HG03521 (cell line): ENCODE measurements around the gene CDH4.

Experiments
- ATAC-seq: cut with Tn5 transposase; IDR thresholded peaks from one replicate; pipeline ENCODE4 v1.9.1; 2021; ENCODE audit warnings: mild to moderate bottlenecking, moderate library complexity; ENCODE audit not compliant: unreplicated experiment

CDH4 gene

DNA sequence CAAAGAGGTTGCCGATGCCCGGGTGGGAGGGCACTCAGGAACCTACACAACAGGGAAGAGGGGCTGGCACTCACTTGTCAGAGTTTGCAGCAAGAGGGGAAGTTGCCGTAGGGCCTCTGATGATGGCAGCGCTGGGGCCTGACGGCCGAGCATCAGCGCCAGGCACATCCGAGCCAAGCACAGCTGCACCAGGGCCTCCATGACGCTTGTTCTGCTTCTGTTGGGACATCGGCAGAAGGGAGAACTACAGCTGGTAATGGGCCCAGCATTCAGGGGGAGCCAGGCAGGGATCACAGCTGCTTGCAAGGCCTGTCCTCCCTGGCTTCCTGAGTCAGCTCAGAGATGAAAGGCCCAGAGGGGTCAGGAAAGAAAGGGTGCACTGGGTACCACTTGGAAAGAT is 367.7 kb downstream of the CDH4 start:
- no peak for ATAC-seq

GRCh38 chr20:61620174-61620573 is 368.1 kb downstream of the CDH4 start:
- ATAC-seq = no peak

DNA sequence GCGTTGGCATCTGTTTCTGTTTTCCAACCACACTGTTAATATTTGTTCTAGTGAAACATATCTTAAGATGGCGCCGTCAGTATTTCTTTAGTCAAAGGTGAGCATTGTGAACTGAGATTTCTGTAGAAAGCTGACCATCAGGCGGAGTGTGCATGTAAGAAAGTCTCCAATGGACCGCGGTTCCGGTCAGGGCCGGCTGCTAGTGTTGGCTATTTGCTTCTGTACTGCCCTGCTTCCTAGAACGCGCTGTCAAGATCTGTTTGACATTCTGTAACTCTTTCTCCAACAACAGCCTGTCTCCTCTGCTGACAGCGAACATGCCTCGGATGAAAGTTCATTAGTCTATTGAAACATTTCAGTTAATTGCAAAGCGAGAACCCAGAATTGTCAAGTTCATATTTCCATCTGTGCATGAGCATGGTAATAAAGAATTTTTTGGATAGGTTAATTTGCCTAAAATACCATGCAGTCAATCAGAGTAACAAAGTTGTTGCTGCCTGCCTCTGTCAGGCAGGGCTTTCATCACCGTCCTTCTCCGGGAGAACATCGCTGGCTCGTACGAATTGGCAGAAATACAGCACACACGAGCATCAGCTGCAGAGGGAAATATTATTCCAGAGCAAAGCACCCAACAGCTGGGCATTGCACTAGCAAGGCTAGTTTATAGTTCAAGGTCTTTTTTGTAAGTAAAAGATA is 369.1 kb downstream of the CDH4 start:
- ATAC-seq = no peak

DNA sequence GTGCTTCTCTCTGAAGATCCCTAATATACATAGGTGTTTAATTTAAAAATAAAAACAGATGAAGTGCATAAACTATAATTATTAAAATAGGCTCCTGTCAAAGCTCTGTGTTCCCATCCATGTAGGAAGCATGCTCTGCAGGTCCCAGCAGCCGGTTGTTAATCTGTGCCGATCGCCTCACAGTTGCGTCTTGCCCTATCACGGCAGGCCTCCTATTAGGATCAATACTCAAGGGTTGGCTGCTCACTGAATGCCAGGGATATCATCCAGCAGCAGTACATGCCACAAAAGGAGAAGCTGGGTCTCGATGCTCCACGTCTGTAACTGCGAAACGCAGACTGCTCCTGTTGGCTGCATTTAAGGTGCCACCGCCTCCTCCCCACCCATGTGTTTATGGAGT is 369.8 kb downstream of the CDH4 start:
- no peak for ATAC-seq

- ATAC-seq = no peak
Observed at GRCh38 chr20:61623451-61623850, 371.4 kb downstream of the CDH4 start.

DNA sequence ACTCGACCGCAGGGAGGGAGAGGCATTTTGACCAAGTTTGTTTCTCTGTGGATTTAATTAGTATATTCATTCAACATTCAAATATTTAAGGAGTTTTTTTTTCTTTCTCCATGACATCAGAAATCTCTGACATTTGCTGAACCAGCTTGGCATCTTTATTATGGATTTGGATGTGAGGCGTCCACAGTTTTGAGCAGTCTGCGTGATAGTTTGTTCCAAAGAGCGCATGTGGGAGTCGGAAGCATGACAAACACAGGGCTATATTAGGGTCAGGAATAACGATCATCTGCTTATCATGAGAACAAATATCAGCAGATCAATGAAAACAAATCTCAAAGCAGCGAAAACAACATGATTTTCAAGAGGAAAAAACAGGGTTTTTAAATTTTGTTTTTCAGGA is 373.2 kb downstream of the CDH4 start:
- no peak for ATAC-seq

GRCh38 chr20:61626412-61626811 is 374.4 kb downstream of the CDH4 start:
- no peak for ATAC-seq

DNA sequence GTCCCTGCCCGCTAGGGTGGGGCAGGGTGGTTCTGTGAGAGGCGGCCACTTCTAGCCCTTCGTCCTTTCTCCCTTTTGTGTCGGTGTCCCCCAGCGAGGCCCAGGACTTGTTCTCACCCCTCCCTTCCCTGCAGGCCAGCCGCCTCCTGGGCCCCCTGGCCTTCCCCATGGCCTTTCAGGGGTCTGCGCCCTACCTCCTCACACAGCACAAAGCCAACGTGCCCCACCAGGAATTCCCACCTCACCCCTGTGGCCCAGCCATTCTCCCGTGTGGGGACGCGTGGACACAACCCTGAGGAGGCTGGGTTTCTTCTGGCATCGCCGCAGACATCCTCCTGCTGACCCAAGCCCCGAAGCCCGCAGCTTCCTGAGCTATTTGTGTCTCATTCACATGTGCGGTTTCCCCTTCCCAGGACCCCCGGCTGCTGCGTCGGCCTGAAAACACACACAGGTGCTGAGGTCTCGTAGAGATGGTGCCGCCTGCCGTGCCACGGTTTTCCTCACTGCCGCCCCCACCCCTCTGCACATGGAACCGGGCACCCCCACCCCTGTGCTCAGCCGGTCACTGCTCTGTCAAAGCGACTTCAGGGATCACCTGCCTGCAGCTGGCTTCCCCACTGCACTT is 375.8 kb downstream of the CDH4 start:
- ATAC-seq = no peak

- no peak for ATAC-seq
Observed at GRCh38 chr20:61628480-61628879, 376.4 kb downstream of the CDH4 start.

DNA sequence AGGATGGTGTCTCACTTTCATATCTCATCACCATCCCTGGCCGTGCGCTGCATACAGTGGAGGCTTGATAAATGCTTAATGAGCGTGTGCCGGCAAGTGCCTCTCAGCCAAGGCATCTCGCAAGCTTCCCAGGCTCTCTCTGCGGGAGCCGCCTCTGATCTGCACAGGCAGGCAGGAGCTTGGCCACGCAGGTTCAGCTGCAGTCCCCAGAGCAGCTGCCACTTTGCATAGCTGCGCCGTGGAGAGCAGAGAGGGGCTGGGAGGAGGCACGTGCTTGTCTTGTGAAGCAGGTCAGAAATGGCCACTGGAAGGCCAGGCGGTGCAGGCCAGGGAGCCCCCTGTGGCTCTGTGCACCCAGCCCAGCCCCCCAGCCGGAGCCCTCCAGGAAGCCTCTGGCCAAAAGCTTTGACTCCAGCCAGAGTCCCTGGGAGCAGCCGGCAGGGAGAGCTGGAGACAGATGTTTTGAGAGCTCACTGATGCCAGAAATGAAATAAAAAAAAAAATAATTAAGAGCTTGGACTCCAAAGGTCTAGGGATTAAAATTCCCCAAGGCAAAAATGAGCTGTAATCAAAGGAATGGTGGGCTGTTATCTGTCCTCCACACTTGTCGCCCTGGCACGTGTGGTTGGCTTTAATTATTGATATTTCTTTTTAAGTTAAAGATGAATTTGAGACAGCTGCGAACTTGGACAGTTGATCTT is 377.0 kb downstream of the CDH4 start:
- ATAC-seq = no peak

- no peak for ATAC-seq
Observed at GRCh38 chr20:61629602-61630390, 377.7 kb downstream of the CDH4 start.

DNA sequence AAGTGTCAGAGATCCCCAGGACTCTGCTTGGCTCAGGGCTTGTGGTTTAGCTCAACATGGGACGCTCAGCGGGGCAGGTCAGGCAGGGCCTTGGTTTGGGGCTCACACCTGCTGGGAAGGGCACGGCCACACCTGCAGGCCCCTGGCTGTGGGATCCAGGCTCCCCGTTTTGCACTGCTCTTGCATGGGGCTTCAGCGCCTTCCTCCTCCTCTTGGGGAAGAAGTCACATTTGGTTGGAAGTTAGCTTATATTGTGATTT is 378.3 kb downstream of the CDH4 start:
- no peak for ATAC-seq

- no peak for ATAC-seq
Observed at GRCh38 chr20:61630816-61631215, 378.8 kb downstream of the CDH4 start.

- no peak for ATAC-seq
Observed at GRCh38 chr20:61631751-61632150, 379.7 kb downstream of the CDH4 start.

GRCh38 chr20:61633004-61633403 is 380.9 kb downstream of the CDH4 start:
- ATAC-seq = no peak

DNA sequence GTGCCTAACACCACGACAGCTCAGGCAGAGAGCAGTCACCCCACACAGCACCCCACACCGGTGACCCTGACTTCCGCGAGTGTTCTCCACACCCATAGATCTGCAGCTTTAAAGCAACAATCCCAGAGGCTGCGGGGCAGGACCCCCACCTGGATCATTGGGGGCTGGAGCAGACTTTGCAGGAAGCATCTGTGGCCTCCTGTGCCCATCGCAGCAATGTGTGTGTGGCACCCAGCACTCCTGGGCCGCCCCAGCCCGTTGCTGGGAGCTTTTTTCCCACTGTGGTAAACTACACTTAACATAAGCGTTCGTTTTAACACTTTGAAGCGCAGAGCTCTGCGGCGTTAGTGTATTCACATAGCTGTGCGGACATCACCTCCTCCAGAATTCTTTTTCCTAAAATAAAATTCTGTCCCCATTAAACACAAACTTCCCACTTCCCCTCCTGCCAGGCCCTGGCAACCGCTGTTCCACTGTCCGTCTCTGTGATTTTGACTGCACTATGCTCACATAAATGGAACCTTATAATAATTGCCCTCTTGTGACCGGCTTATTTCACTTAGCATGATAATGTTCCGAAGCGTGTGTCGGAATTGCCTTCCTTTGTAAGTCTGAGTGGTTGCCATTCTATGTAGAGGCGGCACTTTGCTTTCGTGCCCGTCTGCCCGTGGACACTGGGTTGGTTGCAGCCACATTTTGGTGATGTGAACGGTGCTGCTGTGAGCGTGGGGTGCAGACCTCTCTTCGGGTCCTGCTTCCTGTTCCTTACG is 382.5 kb downstream of the CDH4 start:
- ATAC-seq = no peak

DNA sequence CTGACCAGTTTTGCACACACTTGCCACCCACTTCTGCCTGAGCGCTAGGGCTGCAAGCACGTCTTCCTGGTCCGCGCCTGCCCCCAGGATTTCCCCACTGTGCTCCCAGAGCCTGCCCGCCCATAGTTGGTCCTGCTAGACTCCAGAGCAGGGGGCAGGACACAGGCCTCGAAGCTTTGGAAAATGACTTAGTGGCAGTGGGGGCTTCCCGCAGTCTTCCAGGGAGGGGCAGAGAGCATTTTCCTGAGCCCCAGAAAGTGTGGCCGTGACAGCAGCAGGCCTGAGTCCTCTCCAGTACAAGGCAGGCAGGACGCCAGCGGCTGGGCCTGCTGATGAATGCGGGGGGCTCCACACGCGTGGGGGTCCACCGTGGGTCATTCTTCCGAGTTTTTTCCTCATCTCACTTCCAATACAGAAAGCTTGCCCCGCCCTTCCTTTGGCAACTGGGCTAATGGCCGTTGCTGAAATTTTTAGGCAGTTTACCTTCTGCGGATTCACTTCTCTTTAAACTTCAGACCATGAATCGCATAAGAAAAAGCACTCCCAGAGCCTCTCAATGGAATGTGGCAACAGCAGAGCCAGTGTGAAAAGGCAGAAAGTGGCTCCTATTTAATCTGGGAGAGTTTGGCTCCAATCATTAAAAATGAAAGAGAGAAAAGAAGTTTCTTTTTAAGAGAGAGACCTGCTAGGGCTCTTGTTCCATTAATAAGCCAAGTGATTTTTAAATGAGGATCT is 383.8 kb downstream of the CDH4 start:
- ATAC-seq = no peak

- no peak for ATAC-seq
Observed at GRCh38 chr20:61636531-61637116, 384.6 kb downstream of the CDH4 start.

- ATAC-seq = no peak
Observed at GRCh38 chr20:61638802-61639585, 386.9 kb downstream of the CDH4 start.
